Measurements from ENCODE around the gene SLC46A2. TPM values are rescaled to one million over a fixed set of nuclear protein-coding genes. Genes with fewer than 3 reads are reported as not detected.

Gene SLC46A2
- total and polyA plus RNA-seq, 2 of the 8 experiments (the other 6 are each of a cell fraction or from before 2014, with no cell fraction given) = 0.03 TPM; not detected in 1

GRCh38 chr9:112842555-112842954, 48.1 kb downstream of the SLC46A2 start:
- WGBS, 2 experiments (ENCODE audit: extremely low coverage in 1 of 2, insufficient coverage in 1 of 2, insufficient read length in 1 of 2, insufficient replicate concordance in 2 of 2, low coverage in 1 of 2, low lambda C conversion rate in 2 of 2, missing lambda C conversion rate in 1 of 2) = 92% methylated on average over 4 of the region's 4 CpGs; no CpG with 5 or more reads in 1 of the 2 experiments
- no peak overlapping the region for H2BK20ac ChIP-seq (ENCODE audit: low read length)
- CTCF ChIA-PET (ENCODE audit: partially characterized antibody) = interaction anchor here (0.7 to 6.1 kb wide), 8 partner anchors 11 to 99 kb away, joined by 3 to 76 read pairs (median 4); no protein-coding TSS in a partner anchor

More at GRCh38 chr9:112842555-112842954, 48.1 kb downstream of the SLC46A2 start:
- peaks cover 0 to 12% (median 0%) of the 10 kb centered on the region in 4 experiments; a peak in 2 of 8 replicates for H3K36me3 ChIP-seq (ENCODE audit: control insufficient read depth in 2 of 4, insufficient read depth in 4 of 4, low read length in 3 of 4)
- POLR2A ChIA-PET (ENCODE audit: partially characterized antibody) = interaction anchor here (1.2 kb wide), 1 partner anchor 10 kb away, joined by 3 read pairs; no protein-coding TSS in a partner anchor
- H3K14ac ChIP-seq (ENCODE audit: insufficient read length) = no peak overlapping the region
- no peaks in the 10 kb centered on the region for H3K9me3 ChIP-seq (ENCODE audit: insufficient read depth in 2 of 2, low read depth in 1 of 2, low read length in 1 of 2)
- FAIRE-seq = no peak
- no peak overlapping the region for H2BK15ac ChIP-seq (ENCODE audit: low read length)
- H3K79me2 ChIP-seq (ENCODE audit: control insufficient read depth in 1 of 2, insufficient read depth in 2 of 2, low read length in 2 of 2) = no peaks in the 10 kb centered on the region
- H2AK5ac ChIP-seq (ENCODE audit: low read depth, low read length) = no peak overlapping the region
- no peak overlapping the region for H2AFZ ChIP-seq (ENCODE audit: low read length)
- TF ChIP-seq HDAC2 (IDR thresholded peaks at IDR 0.05; ENCODE audit: borderline replicate concordance in 1 of 2, low read depth in 2 of 2, low read length in 2 of 2) (no peak), TAF1 (IDR thresholded peaks at IDR 0.05; ENCODE audit: low read depth, low read length) (no peak), BACH1 (IDR thresholded peaks at IDR 0.05; ENCODE audit: low read length) (no peak), KDM5A (IDR thresholded peaks at IDR 0.05; ENCODE audit: low read length) (no peak), TBP (IDR thresholded peaks at IDR 0.05; ENCODE audit: low read depth, low read length) (no peak), SP4 (IDR thresholded peaks at IDR 0.05; ENCODE audit: low read length) (no peak)
- no peak overlapping the region for H3K4me3 ChIP-seq (ENCODE audit: extremely low read depth in 1 of 4, insufficient read depth in 2 of 4, low read depth in 3 of 4, low read length in 4 of 4)
- no peak overlapping the region for H4K5ac ChIP-seq (ENCODE audit: insufficient read length, low read depth, low read length)
- no peak overlapping the region for H3K18ac ChIP-seq (ENCODE audit: extremely low read depth, low read length)
- H3K4ac ChIP-seq (replicated peaks; ENCODE audit: insufficient read length, low read depth, low read length) = no peak overlapping the region
- peaks cover 0 to 1% of the 10 kb centered on the region in 2 experiments for H4K20me1 ChIP-seq (replicated peaks in 1 of 2; ENCODE audit: control insufficient read depth in 1 of 2, insufficient read depth in 2 of 2, low read length in 2 of 2)
- no peak overlapping the region for H4K91ac ChIP-seq (replicated peaks; ENCODE audit: insufficient read length, low read length)
- H3K23ac ChIP-seq (ENCODE audit: insufficient read length) = no peak overlapping the region
- no peak overlapping the region for H2BK5ac ChIP-seq (ENCODE audit: low read depth, low read length)
- no peak overlapping the region for H2BK12ac ChIP-seq (ENCODE audit: low read depth, low read length)
- no peaks in the 10 kb centered on the region for H3K79me1 ChIP-seq (ENCODE audit: low read depth, low read length)
- no peak overlapping the region for H2BK120ac ChIP-seq (replicated peaks; ENCODE audit: low read depth, low read length)
- no peak overlapping the region for H3K4me2 ChIP-seq (ENCODE audit: insufficient read depth in 1 of 2, low read depth in 2 of 2, low read length in 2 of 2)
- H4K8ac ChIP-seq (ENCODE audit: extremely low read depth, insufficient read depth, low read length) = no peak overlapping the region
- H3K56ac ChIP-seq (replicated peaks; ENCODE audit: insufficient read length, low read depth, low read length) = no peak overlapping the region
- no peak overlapping the region for H3K9ac ChIP-seq (replicated peaks in 1 of 4; ENCODE audit: extremely low read depth in 1 of 4, low read depth in 3 of 4, low read length in 3 of 4)
- no peak overlapping the region for H3K27ac ChIP-seq (ENCODE audit: low read depth, low read length)
- no peaks in the 10 kb centered on the region; the same call in 1 of the 2 replicates for H3K23me2 ChIP-seq (ENCODE audit: low read depth, low read length)
- peaks cover 2 to 9% (median 7%) of the 10 kb centered on the region in 4 experiments; a peak in 6 of 7 replicates for H3K4me1 ChIP-seq (replicated peaks in 1 of 4; ENCODE audit: control insufficient read depth in 3 of 4, insufficient read depth in 4 of 4, low read length in 3 of 4)
- no peak for DNase-seq (ENCODE audit: low read depth in 1 of 2, low spot score in 2 of 2)
- no peaks in the 10 kb centered on the region for H3K27me3 ChIP-seq (replicated peaks in 1 of 4; ENCODE audit: control insufficient read depth in 3 of 4, extremely low read depth in 1 of 4, insufficient read depth in 3 of 4, low read length in 3 of 4)
